H9 (cell line): ENCODE results near the gene PODNL1. TPM values are rescaled to one million over a fixed set of nuclear protein-coding genes. Genes with fewer than 3 reads are reported as not detected.
A peak's percentile ranks its signal among the peaks of the same experiment; 100 is the strongest.

Experiments
- DNase-seq: peaks from one replicate; pipeline ENCODE4 v3.0.0-alpha.2; 2017
- H2AFZ ChIP-seq: one replicate; pipeline ENCODE4 v1.6.1; 2013; ENCODE audit warnings: mild to moderate bottlenecking, low read length, control low read depth, moderate library complexity
- H2AK5ac ChIP-seq: 2 replicates; pipeline ENCODE4 v1.6.1; 2013; ENCODE audit warnings: low read length, control low read depth, mixed read lengths; ENCODE audit not compliant: insufficient read length
- H2BK120ac ChIP-seq: one replicate; pipeline ENCODE4 v1.6.1; 2013; ENCODE audit warnings: low read depth, mild to moderate bottlenecking, low read length, control low read depth, inconsistent platforms; ENCODE audit not compliant: poor library complexity, severe bottlenecking
- H2BK12ac ChIP-seq: 2 replicates; pipeline ENCODE4 v1.6.1; 2013; ENCODE audit warnings: low read length, control low read depth, mixed read lengths, low read depth; ENCODE audit not compliant: insufficient read length
- H2BK15ac ChIP-seq: 2 replicates; pipeline ENCODE4 v1.6.1; 2013; ENCODE audit warnings: low read depth, low read length, control low read depth
- H2BK20ac ChIP-seq: one replicate; pipeline ENCODE4 v1.6.1; 2013; ENCODE audit warnings: low read depth, mild to moderate bottlenecking, low read length, control low read depth, inconsistent platforms; ENCODE audit not compliant: poor library complexity, severe bottlenecking
- H2BK5ac ChIP-seq: 2 replicates; pipeline ENCODE4 v1.6.1; 2013; ENCODE audit warnings: low read length, control low read depth, mixed read lengths; ENCODE audit not compliant: insufficient read length
- H3K14ac ChIP-seq: 2 replicates; pipeline ENCODE4 v1.6.1; 2013; ENCODE audit warnings: low read length, control low read depth; ENCODE audit not compliant: insufficient read depth
- H3K18ac ChIP-seq: 2 replicates; pipeline ENCODE4 v1.6.1; 2013; ENCODE audit warnings: low read depth, mild to moderate bottlenecking, mixed read lengths, low read length, control low read depth; ENCODE audit not compliant: insufficient read length
- H3K23ac ChIP-seq: 2 replicates; pipeline ENCODE4 v1.6.1; 2013; ENCODE audit warnings: low read length, control low read depth, mixed read lengths, low read depth; ENCODE audit not compliant: insufficient read length
- H3K23me2 ChIP-seq: 2 replicates; pipeline ENCODE4 v1.6.1; 2013; ENCODE audit warnings: low read depth, mild to moderate bottlenecking, mixed read lengths, low read length, control low read depth; ENCODE audit not compliant: insufficient read length, poor library complexity, severe bottlenecking
- H3K27ac ChIP-seq: 2 replicates; pipeline ENCODE4 v1.5.1; 2013; ENCODE audit warnings: low read length, control low read depth, mixed read lengths, low read depth; ENCODE audit not compliant: insufficient read length
- H3K27me3 ChIP-seq: 2 replicates; pipeline ENCODE4 v1.6.1; 2013; ENCODE audit warnings: low read length, control low read depth, inconsistent platforms; ENCODE audit not compliant: insufficient read depth
- H3K4ac ChIP-seq: 2 replicates; pipeline ENCODE4 v1.6.1; 2013; ENCODE audit warnings: low read depth, mild to moderate bottlenecking, control low read depth, inconsistent platforms, low read length, moderate library complexity
- H3K4me1 ChIP-seq: 2 replicates; pipeline ENCODE4 v1.6.1; 2013; ENCODE audit warnings: low read length, control low read depth, inconsistent platforms; ENCODE audit not compliant: insufficient read depth
- H3K4me2 ChIP-seq: 2 replicates; pipeline ENCODE4 v1.6.1; 2013; ENCODE audit warnings: low read length, control low read depth, mixed read lengths; ENCODE audit not compliant: insufficient read length, insufficient read depth
- H3K56ac ChIP-seq: 2 replicates; pipeline ENCODE4 v1.6.1; 2013; ENCODE audit warnings: low read depth, mild to moderate bottlenecking, mixed read lengths, low read length, control low read depth; ENCODE audit not compliant: insufficient read length
- H3K79me1 ChIP-seq: 2 replicates; pipeline ENCODE4 v1.6.1; 2013; ENCODE audit warnings: low read depth, mild to moderate bottlenecking, moderate library complexity, low read length, control low read depth, inconsistent platforms; ENCODE audit not compliant: insufficient read depth, poor library complexity, severe bottlenecking
- H3K79me2 ChIP-seq: 2 replicates; pipeline ENCODE4 v1.6.1; 2013; ENCODE audit warnings: low read length, control low read depth, inconsistent platforms; ENCODE audit not compliant: insufficient read depth
- H3K9ac ChIP-seq: 2 replicates; pipeline ENCODE4 v1.6.1; 2013; ENCODE audit warnings: low read length, control low read depth, mixed read lengths; ENCODE audit not compliant: insufficient read length; ENCODE audit errors: extremely low read depth
- H3K9me3 ChIP-seq: one replicate; pipeline ENCODE4 v1.6.1; 2013; ENCODE audit warnings: low read depth, low read length, inconsistent platforms; ENCODE audit not compliant: control insufficient read depth
- H3T11ph ChIP-seq: one replicate; pipeline ENCODE4 v1.6.1; 2013; ENCODE audit warnings: mild to moderate bottlenecking, low read length, control low read depth, inconsistent platforms
- H4K20me1 ChIP-seq: one replicate; pipeline ENCODE4 v1.6.1; 2013; ENCODE audit not compliant: control insufficient read depth, insufficient read length, insufficient read depth
- H4K5ac ChIP-seq: 2 replicates; pipeline ENCODE4 v1.6.1; 2013; ENCODE audit warnings: low read depth, mild to moderate bottlenecking, mixed read lengths, low read length, control low read depth; ENCODE audit not compliant: insufficient read length
- H4K8ac ChIP-seq: replicated peaks from 2 replicates; pipeline ENCODE4 v1.6.1; 2013; ENCODE audit warnings: low read length, control low read depth, mixed read lengths, low read depth; ENCODE audit not compliant: insufficient read length
- H4K91ac ChIP-seq: 2 replicates; pipeline ENCODE4 v1.6.1; 2013; ENCODE audit warnings: low read depth, mild to moderate bottlenecking, moderate library complexity, mixed read lengths, low read length, control low read depth; ENCODE audit not compliant: insufficient read length
- H3K27ac Mint-ChIP-seq, 3 experiments: 2 replicates in 2 of 3; 3 replicates in 1 of 3; pipeline ENCODE4 v1.8.0; 2020 to 2021; ENCODE audit warnings: mixed read lengths in 3 of 3, mild to moderate bottlenecking in 1 of 3, moderate library complexity in 1 of 3
- H3K27me3 Mint-ChIP-seq: 2 replicates; pipeline ENCODE4 v1.8.0; 2021; ENCODE audit warnings: low read depth, mild to moderate bottlenecking, moderate library complexity, mixed read lengths
- H3K36me3 Mint-ChIP-seq, 3 experiments: 2 replicates in 2 of 3; 3 replicates in 1 of 3; pipeline ENCODE4 v1.8.0; 2020 to 2021; ENCODE audit warnings: low read depth in 3 of 3, mixed read lengths in 3 of 3; ENCODE audit not compliant: insufficient read depth in 1 of 3
- H3K4me1 Mint-ChIP-seq, 2 experiments: 2 replicates each; pipeline ENCODE4 v1.8.0; 2020; ENCODE audit warnings: mixed read lengths in 2 of 2
- H3K4me3 Mint-ChIP-seq, 2 experiments: 2 replicates in 1 of 2; 3 replicates in 1 of 2; pipeline ENCODE4 v1.8.0; 2020 to 2021; ENCODE audit warnings: mild to moderate bottlenecking in 2 of 2, mixed read lengths in 2 of 2, moderate library complexity in 1 of 2
- H3K9me3 Mint-ChIP-seq, 2 experiments: 2 replicates in 1 of 2; 3 replicates in 1 of 2; pipeline ENCODE4 v1.8.0; 2020; ENCODE audit warnings: mild to moderate bottlenecking in 2 of 2, mixed read lengths in 2 of 2, moderate library complexity in 1 of 2
- CTCF ChIP-seq: fragments of 200-600 bp; sonication (generic); conservative IDR thresholded peaks from 3 replicates; pipeline ENCODE4 v1.8.0; 2021; ENCODE audit warnings: antibody characterized with exemption, mild to moderate bottlenecking
- WGBS: extraction: QIAGEN DNeasy Blood & Tissue Kit; methylation state at CpG from one replicate; pipeline ENCODE4 v1.1.7; 2013; ENCODE audit warnings: missing lambda C conversion rate, low lambda C conversion rate, mixed read lengths; ENCODE audit not compliant: insufficient read length; ENCODE audit errors: extremely low coverage; 5-methylcytosine and 5-hydroxymethylcytosine counted together
- total RNA-seq: library from RNA; stranded (reverse); gene quantifications from 2 replicates; pipeline ENCODE4 v1.2.1, GENCODE V29; 2021

The PODNL1 gene
- total RNA-seq, 1 experiment from 2014 or later: 0.68 TPM

GRCh38 chr19:13894552-13894951, 43.7 kb downstream of the PODNL1 start:
- no peaks in the 10 kb centered on the region for H3K9me3 Mint-ChIP-seq
- Histone ChIP-seq H3K27me3 (no peaks in the 10 kb centered on the region), H3K4me2 (no peak overlapping the region), H2BK15ac (no peak overlapping the region), H2BK20ac (no peak overlapping the region), H4K91ac (no peak overlapping the region), H2AK5ac (no peak overlapping the region), H4K20me1 (no peaks in the 10 kb centered on the region), H3K79me1 (no peaks in the 10 kb centered on the region), H3K23me2 (no peaks in the 10 kb centered on the region), H3K79me2 (no peaks in the 10 kb centered on the region), H3K18ac (no peak overlapping the region), H3T11ph (no peak overlapping the region), H3K9me3 (no peaks in the 10 kb centered on the region), H4K8ac (no peak overlapping the region), H3K27ac (no peak overlapping the region), H4K5ac (no peak overlapping the region), H3K4ac (no peak overlapping the region), H2BK5ac (no peak overlapping the region), H3K4me1 (no peaks in the 10 kb centered on the region), H3K9ac (no peak overlapping the region), H3K56ac (no peak overlapping the region), H2BK12ac (no peak overlapping the region), H3K14ac (no peak overlapping the region), H3K23ac (no peak overlapping the region), H2AFZ (no peak overlapping the region), H2BK120ac (no peak overlapping the region)
- peak overlapping the region in 1 of 3 experiments; percentile 59; a peak in 1 of 7 replicates for H3K27ac Mint-ChIP-seq
- TF ChIP-seq CTCF: no peak
- H3K36me3 Mint-ChIP-seq: no peaks in the 10 kb centered on the region
- H3K27me3 Mint-ChIP-seq: no peaks in the 10 kb centered on the region
- WGBS: no CpG with 5 or more reads among the region's 5 CpGs
- no peak for DNase-seq
- no peaks in the 10 kb centered on the region for H3K4me1 Mint-ChIP-seq
- H3K4me3 Mint-ChIP-seq: no peak overlapping the region
